ENCODE measurements around the gene GCFC2. TPM values are rescaled to one million over a fixed set of nuclear protein-coding genes. Genes with fewer than 3 reads are reported as not detected.

The GCFC2 gene
- total RNA-seq, 1 donor from 2014 or later, result 12.3 TPM

DNA sequence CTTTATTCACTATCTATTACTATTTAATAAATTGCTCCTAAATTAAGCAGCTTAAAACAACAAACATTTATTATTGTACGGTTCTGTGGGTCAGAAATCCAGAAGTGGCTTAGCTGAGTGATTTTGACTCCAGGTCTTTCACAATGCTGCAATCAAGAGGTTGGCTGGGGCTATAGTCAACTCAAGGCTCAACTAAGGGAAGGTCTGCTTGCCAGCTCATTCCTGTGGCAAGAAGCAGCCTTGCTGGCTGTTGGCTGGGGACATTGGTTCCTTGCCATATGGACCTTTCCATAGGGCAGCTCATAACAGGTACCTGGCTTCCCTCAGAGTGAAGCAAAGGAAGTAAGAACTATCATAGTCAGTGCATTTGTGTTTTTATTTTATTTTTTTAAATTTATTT lies 69.1 kb downstream of the GCFC2 start:
- Histone ChIP-seq H4K20me1 (ENCODE audit: insufficient read depth, low read length) (no peaks in the 10 kb centered on the region), H3K27ac (ENCODE audit: low read depth, low read length) (no peak overlapping the region), H3K9ac (ENCODE audit: low read length) (no peak overlapping the region), H2AFZ (ENCODE audit: low read depth, low read length) (peak overlapping the region; percentile 19), H3K79me2 (ENCODE audit: insufficient read depth, low read length) (peaks cover under 1% of the 10 kb centered on the region), H3K36me3 (ENCODE audit: insufficient read depth, low read length) (no peaks in the 10 kb centered on the region), H3K4me2 (ENCODE audit: low read length) (no peak overlapping the region), H3K9me3 (ENCODE audit: insufficient read depth, low read depth, low read length) (no peaks in the 10 kb centered on the region), H3K4me1 (ENCODE audit: insufficient read depth, low read length) (peaks cover 11% of the 10 kb centered on the region), H3K4me3 (ENCODE audit: insufficient read depth, low read depth, low read length) (no peak overlapping the region), H3K27me3 (ENCODE audit: insufficient read depth, low read length) (peaks cover 11% of the 10 kb centered on the region)
- Mint-ChIP-seq H3K4me1 (ENCODE audit: low read depth, unreplicated experiment) (peaks cover 3% of the 10 kb centered on the region), H3K36me3 (ENCODE audit: low read depth, unreplicated experiment) (no peaks in the 10 kb centered on the region), H3K9me3 (ENCODE audit: unreplicated experiment) (no peaks in the 10 kb centered on the region), H3K4me3 (ENCODE audit: unreplicated experiment) (no peak overlapping the region), H3K27me3 (ENCODE audit: low read depth, unreplicated experiment) (peaks cover 11% of the 10 kb centered on the region), H3K27ac (ENCODE audit: unreplicated experiment) (no peak overlapping the region)
- TF ChIP-seq EZH2 (IDR thresholded peaks at IDR 0.05; ENCODE audit: insufficient read depth, low read length), result no peak
- TF ChIP-seq, protein P1, sequence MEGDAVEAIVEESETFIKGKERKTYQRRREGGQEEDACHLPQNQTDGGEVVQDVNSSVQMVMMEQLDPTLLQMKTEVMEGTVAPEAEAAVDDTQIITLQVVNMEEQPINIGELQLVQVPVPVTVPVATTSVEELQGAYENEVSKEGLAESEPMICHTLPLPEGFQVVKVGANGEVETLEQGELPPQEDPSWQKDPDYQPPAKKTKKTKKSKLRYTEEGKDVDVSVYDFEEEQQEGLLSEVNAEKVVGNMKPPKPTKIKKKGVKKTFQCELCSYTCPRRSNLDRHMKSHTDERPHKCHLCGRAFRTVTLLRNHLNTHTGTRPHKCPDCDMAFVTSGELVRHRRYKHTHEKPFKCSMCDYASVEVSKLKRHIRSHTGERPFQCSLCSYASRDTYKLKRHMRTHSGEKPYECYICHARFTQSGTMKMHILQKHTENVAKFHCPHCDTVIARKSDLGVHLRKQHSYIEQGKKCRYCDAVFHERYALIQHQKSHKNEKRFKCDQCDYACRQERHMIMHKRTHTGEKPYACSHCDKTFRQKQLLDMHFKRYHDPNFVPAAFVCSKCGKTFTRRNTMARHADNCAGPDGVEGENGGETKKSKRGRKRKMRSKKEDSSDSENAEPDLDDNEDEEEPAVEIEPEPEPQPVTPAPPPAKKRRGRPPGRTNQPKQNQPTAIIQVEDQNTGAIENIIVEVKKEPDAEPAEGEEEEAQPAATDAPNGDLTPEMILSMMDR (IDR thresholded peaks at IDR 0.05; ENCODE audit: insufficient read depth, low read depth, low read length), result no peak
- DNase-seq (ENCODE audit: low read depth) (no peak), FAIRE-seq (no peak)

GRCh38 chr2:75640621-75641121 lies 70.0 kb downstream of the GCFC2 start:
- peak; percentile 53 for DNase-seq (ENCODE audit: low read depth)
- Histone ChIP-seq H3K9ac (ENCODE audit: low read length) (no peak overlapping the region), H4K20me1 (ENCODE audit: insufficient read depth, low read length) (no peaks in the 10 kb centered on the region), H3K36me3 (ENCODE audit: insufficient read depth, low read length) (no peaks in the 10 kb centered on the region), H3K4me1 (ENCODE audit: insufficient read depth, low read length) (peaks cover 7% of the 10 kb centered on the region), H3K27ac (ENCODE audit: low read depth, low read length) (peak overlapping the region; percentile 8), H3K79me2 (ENCODE audit: insufficient read depth, low read length) (no peaks in the 10 kb centered on the region), H3K27me3 (ENCODE audit: insufficient read depth, low read length) (peaks cover 11% of the 10 kb centered on the region), H3K9me3 (ENCODE audit: insufficient read depth, low read depth, low read length) (no peaks in the 10 kb centered on the region), H2AFZ (ENCODE audit: low read depth, low read length) (peak overlapping the region; percentile 52), H3K4me3 (ENCODE audit: insufficient read depth, low read depth, low read length) (no peak overlapping the region), H3K4me2 (ENCODE audit: low read length) (peak overlapping the region; percentile 47)
- Mint-ChIP-seq H3K4me3 (ENCODE audit: unreplicated experiment) (no peak overlapping the region), H3K36me3 (ENCODE audit: low read depth, unreplicated experiment) (no peaks in the 10 kb centered on the region), H3K9me3 (ENCODE audit: unreplicated experiment) (no peaks in the 10 kb centered on the region), H3K4me1 (ENCODE audit: low read depth, unreplicated experiment) (peaks cover 3% of the 10 kb centered on the region), H3K27ac (ENCODE audit: unreplicated experiment) (no peak overlapping the region), H3K27me3 (ENCODE audit: low read depth, unreplicated experiment) (peaks cover 11% of the 10 kb centered on the region)
- peak; percentile 67 for FAIRE-seq
- no peak for TF ChIP-seq EZH2 (IDR thresholded peaks at IDR 0.05; ENCODE audit: insufficient read depth, low read length)
- TF ChIP-seq, protein P1 (IDR thresholded peaks at IDR 0.05; ENCODE audit: insufficient read depth, low read depth, low read length), result peak; percentile 100

DNA sequence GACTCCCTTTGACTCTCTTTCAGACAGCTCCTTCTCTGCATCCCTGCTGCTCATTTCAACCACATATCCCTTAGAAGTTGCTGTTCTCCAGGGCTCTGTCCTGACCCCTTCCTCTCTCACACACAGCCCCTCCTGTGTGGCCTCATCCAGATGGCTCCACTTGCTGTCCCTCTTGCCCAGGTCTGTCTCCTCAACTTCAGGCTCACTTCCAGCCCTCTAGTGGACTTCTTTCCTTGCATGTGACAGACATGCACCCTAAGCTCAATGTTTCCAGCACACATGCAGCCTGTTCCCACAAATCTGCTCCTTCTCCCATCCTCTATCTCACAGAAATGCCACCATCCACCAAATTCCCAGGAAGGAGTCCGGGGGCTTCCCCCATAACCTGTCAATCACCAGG lies 73.1 kb downstream of the GCFC2 start:
- peaks cover 3% of the 10 kb centered on the region for H3K4me1 Mint-ChIP-seq (ENCODE audit: low read depth, unreplicated experiment)
- DNase-seq (ENCODE audit: low read depth) (no peak), FAIRE-seq (no peak)
- no peaks in the 10 kb centered on the region for H3K36me3 Mint-ChIP-seq (ENCODE audit: low read depth, unreplicated experiment)
- H3K9me3 Mint-ChIP-seq (ENCODE audit: unreplicated experiment), result no peaks in the 10 kb centered on the region
- H3K9me3 ChIP-seq (ENCODE audit: insufficient read depth, low read depth, low read length), result no peaks in the 10 kb centered on the region
- no peaks in the 10 kb centered on the region for H3K79me2 ChIP-seq (ENCODE audit: insufficient read depth, low read length)
- H4K20me1 ChIP-seq (ENCODE audit: insufficient read depth, low read length), result no peaks in the 10 kb centered on the region
- no peak overlapping the region for H3K27ac Mint-ChIP-seq (ENCODE audit: unreplicated experiment)
- H3K4me1 ChIP-seq (ENCODE audit: insufficient read depth, low read length), result peaks cover 7% of the 10 kb centered on the region
- peaks cover 11% of the 10 kb centered on the region for H3K27me3 Mint-ChIP-seq (ENCODE audit: low read depth, unreplicated experiment)
- no peak overlapping the region for H3K27ac ChIP-seq (ENCODE audit: low read depth, low read length)
- H3K4me2 ChIP-seq (ENCODE audit: low read length), result no peak overlapping the region
- TF ChIP-seq EZH2 (IDR thresholded peaks at IDR 0.05; ENCODE audit: insufficient read depth, low read length), result no peak
- no peak overlapping the region for H3K9ac ChIP-seq (ENCODE audit: low read length)
- no peak overlapping the region for H3K4me3 Mint-ChIP-seq (ENCODE audit: unreplicated experiment)
- H3K4me3 ChIP-seq (ENCODE audit: insufficient read depth, low read depth, low read length), result no peak overlapping the region
- no peaks in the 10 kb centered on the region for H3K36me3 ChIP-seq (ENCODE audit: insufficient read depth, low read length)
- H3K27me3 ChIP-seq (ENCODE audit: insufficient read depth, low read length), result peaks cover 11% of the 10 kb centered on the region
- H2AFZ ChIP-seq (ENCODE audit: low read depth, low read length), result peak overlapping the region; percentile 37

Data from astrocyte (in vitro differentiated cells and primary cell).